Fibroblast of skin of abdomen (primary cell): ENCODE measurements around the gene IQCH.

Source experiments
- DNase-seq: peaks from one replicate; pipeline ENCODE4 v3.0.0-alpha.2; 2013

IQCH gene

GRCh38 chr15:67303490-67304363 lies 49.1 kb downstream of the IQCH start:
- peak; percentile 32 for DNase-seq

- DNase-seq, result no peak
Measured at GRCh38 chr15:67304778-67305177, 50.2 kb downstream of the IQCH start.

GRCh38 chr15:67305506-67305905 lies 50.9 kb downstream of the IQCH start:
- no peak for DNase-seq

GRCh38 chr15:67307156-67307555 lies 52.6 kb downstream of the IQCH start:
- DNase-seq, result no peak

- no peak for DNase-seq
Measured at GRCh38 chr15:67307889-67308597, 53.5 kb downstream of the IQCH start.

- DNase-seq, result no peak
Measured at GRCh38 chr15:67311731-67312130, 57.1 kb downstream of the IQCH start.

- DNase-seq, result no peak
Measured at GRCh38 chr15:67319961-67320360, 65.4 kb downstream of the IQCH start.

GRCh38 chr15:67321352-67321751 lies 66.8 kb downstream of the IQCH start:
- DNase-seq, result no peak

GRCh38 chr15:67322481-67322880 lies 67.9 kb downstream of the IQCH start:
- DNase-seq, result peak; percentile 16

GRCh38 chr15:67327312-67327711 lies 72.7 kb downstream of the IQCH start:
- DNase-seq, result no peak

GRCh38 chr15:67327737-67328136 lies 73.2 kb downstream of the IQCH start:
- DNase-seq, result no peak

- DNase-seq, result no peak
Measured at GRCh38 chr15:67329984-67330733, 75.6 kb downstream of the IQCH start.

GRCh38 chr15:67331676-67332075 lies 77.1 kb downstream of the IQCH start:
- no peak for DNase-seq

GRCh38 chr15:67335026-67335425 lies 80.4 kb downstream of the IQCH start:
- no peak for DNase-seq

- no peak for DNase-seq
Measured at GRCh38 chr15:67335534-67336222, 81.1 kb downstream of the IQCH start.

GRCh38 chr15:67340630-67341029 lies 86.0 kb downstream of the IQCH start:
- no peak for DNase-seq

- no peak for DNase-seq
Measured at GRCh38 chr15:67341539-67341938, 87.0 kb downstream of the IQCH start.

- DNase-seq, result no peak
Measured at GRCh38 chr15:67343206-67343605, 88.6 kb downstream of the IQCH start.

GRCh38 chr15:67349634-67350033 lies 95.0 kb downstream of the IQCH start:
- DNase-seq, result no peak

GRCh38 chr15:67350042-67350441 lies 95.5 kb downstream of the IQCH start:
- no peak for DNase-seq

GRCh38 chr15:67358391-67358790 lies 103.8 kb downstream of the IQCH start:
- no peak for DNase-seq

GRCh38 chr15:67358812-67359211 lies 104.2 kb downstream of the IQCH start:
- no peak for DNase-seq
